Measurements from ENCODE around the gene LRRK2. TPM values are rescaled to one million over a fixed set of nuclear protein-coding genes. Genes with fewer than 3 reads are reported as not detected.

LRRK2 gene
- total and polyA plus RNA-seq, 12 donors, result 0.99 to 9.1 (median 6.2) TPM

DNA sequence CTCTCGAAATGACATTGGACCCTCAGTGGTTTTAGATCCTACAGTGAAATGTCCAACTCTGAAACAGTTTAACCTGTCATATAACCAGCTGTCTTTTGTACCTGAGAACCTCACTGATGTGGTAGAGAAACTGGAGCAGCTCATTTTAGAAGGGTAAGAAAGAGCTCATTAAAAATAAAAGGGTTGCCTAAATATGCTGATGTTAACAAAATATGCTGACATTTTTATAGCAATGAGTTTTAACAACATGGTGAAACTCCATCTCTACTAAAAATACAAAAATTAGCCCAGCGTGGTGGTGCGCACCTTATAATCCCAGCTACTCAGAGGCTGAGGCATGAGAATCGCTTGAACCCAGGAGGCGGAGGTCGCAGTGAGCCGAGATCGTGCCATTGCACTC is 73.5 kb downstream of the LRRK2 start:
- Histone ChIP-seq H3K36me3 (peaks cover 0 to 85% (median 0%) of the 10 kb centered on the region in 9 donors), H3K9me3 (no peaks in the 10 kb centered on the region), H3K4me3 (no peak overlapping the region), H3K27ac (no peak overlapping the region), H3K4me1 (no peaks in the 10 kb centered on the region), H3K27me3 (no peaks in the 10 kb centered on the region)
- no peak for DNase-seq
- WGBS, 2 donors, result 94 to 95% methylated on average over 8 of the region's 8 CpGs
- TF ChIP-seq CTCF (IDR thresholded peaks at IDR 0.05), result no peak
- intact Hi-C loops (cut with DNase I), result no loop called here
- no peak for ATAC-seq

GRCh38 chr12:40300490-40300889 is 75.7 kb downstream of the LRRK2 start:
- WGBS, 2 donors, result 72 to 83% methylated on average over 3 of the region's 3 CpGs
- TF ChIP-seq CTCF (IDR thresholded peaks at IDR 0.05), result no peak
- intact Hi-C loops (cut with DNase I), result no loop called here
- no peak for DNase-seq
- Histone ChIP-seq H3K4me3 (no peak overlapping the region), H3K27ac (no peak overlapping the region), H3K9me3 (no peaks in the 10 kb centered on the region), H3K4me1 (no peaks in the 10 kb centered on the region), H3K36me3 (peaks cover 0 to 85% (median 0%) of the 10 kb centered on the region in 9 donors), H3K27me3 (no peaks in the 10 kb centered on the region)
- no peak for ATAC-seq

DNA sequence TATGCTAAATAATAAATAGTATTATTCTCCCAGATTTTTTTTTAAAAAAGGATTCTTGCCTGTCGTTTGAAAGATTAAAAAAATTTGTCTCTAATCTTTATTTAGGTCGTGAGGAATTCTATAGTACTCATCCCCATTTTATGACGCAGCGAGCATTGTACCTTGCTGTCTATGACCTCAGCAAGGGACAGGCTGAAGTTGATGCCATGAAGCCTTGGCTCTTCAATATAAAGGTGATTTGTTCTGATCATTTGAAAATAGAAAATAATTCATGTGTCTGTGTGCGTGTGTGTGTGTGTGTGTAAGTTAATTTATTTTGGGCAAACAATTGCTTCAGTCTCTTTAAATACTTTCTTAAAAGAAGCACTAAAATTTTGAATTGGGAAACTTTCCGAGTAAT is 84.2 kb downstream of the LRRK2 start:
- TF ChIP-seq CTCF (IDR thresholded peaks at IDR 0.05), result no peak
- Histone ChIP-seq H3K4me3 (no peak overlapping the region), H3K27ac (no peak overlapping the region), H3K4me1 (no peaks in the 10 kb centered on the region), H3K9me3 (no peaks in the 10 kb centered on the region), H3K36me3 (peaks cover 0 to 88% (median 3%) of the 10 kb centered on the region in 9 donors), H3K27me3 (no peaks in the 10 kb centered on the region)
- no peak for ATAC-seq
- 71 to 82% methylated on average over 6 of the region's 6 CpGs for WGBS, 2 donors
- no peak for DNase-seq
- intact Hi-C loops (cut with DNase I), result no loop called here

DNA sequence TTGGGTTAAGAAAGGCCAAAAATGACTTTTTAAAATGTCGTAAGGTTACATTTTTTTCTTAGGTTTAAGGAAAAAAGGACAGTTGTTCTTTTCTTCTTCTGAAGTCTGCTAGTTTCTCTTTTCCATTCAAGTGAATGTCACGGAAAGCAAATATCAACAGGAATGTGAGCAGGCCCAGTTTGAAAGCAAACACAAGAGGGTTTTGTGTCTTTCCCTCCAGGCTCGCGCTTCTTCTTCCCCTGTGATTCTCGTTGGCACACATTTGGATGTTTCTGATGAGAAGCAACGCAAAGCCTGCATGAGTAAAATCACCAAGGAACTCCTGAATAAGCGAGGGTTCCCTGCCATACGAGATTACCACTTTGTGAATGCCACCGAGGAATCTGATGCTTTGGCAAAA is 85.4 kb downstream of the LRRK2 start:
- Histone ChIP-seq H3K27me3 (no peaks in the 10 kb centered on the region), H3K27ac (no peak overlapping the region), H3K36me3 (peaks cover 0 to 88% (median 3%) of the 10 kb centered on the region in 9 donors), H3K4me3 (no peak overlapping the region), H3K4me1 (no peaks in the 10 kb centered on the region), H3K9me3 (no peaks in the 10 kb centered on the region)
- no peak for DNase-seq
- intact Hi-C loops (cut with DNase I), result loop anchor here in 6 of 10 donors (5.0 to 10.0 kb wide), 2 partner anchors 155 to 158 kb away; no protein-coding TSS in a partner anchor
- TF ChIP-seq CTCF (IDR thresholded peaks at IDR 0.05), result no peak
- no peak for ATAC-seq
- WGBS, 2 donors, result 85 to 89% methylated on average over 9 of the region's 9 CpGs
